Lung (tissue), 12 donors: ENCODE results near the gene ZDHHC13. TPM values are rescaled to one million over a fixed set of nuclear protein-coding genes. Genes with fewer than 3 reads are reported as not detected.

Experiments used
- ATAC-seq: fragments of 200-7000 bp; cut with Tn5 transposase; one replicate; pipeline ENCODE4 v1.9.1; 2020; ENCODE audit warnings: moderate number of reproducible peaks; ENCODE audit not compliant: insufficient read depth, low FRiP score
- DNase-seq, 3 donors: peaks; one replicate each; pipeline ENCODE4 v3.0.0-alpha.2; 2013 to 2017
- H3K27ac ChIP-seq, 2 donors: one replicate each; pipeline ENCODE4 v1.5.1; 2013; ENCODE audit warnings: mild to moderate bottlenecking in 2 of 2, moderate library complexity in 2 of 2, control low read depth in 1 of 2, inconsistent platforms in 1 of 2, low read depth in 1 of 2, low read length in 1 of 2
- H3K27me3 ChIP-seq, 3 donors: one replicate each; pipeline ENCODE4 v1.5.1; 2013; ENCODE audit warnings: low read length in 2 of 3; ENCODE audit not compliant: control insufficient read depth in 3 of 3, insufficient read depth in 3 of 3
- H3K36me3 ChIP-seq, 4 donors: one replicate each; pipeline ENCODE4 v1.5.1; 2013; ENCODE audit warnings: low read length in 4 of 4, mild to moderate bottlenecking in 1 of 4, moderate library complexity in 1 of 4; ENCODE audit not compliant: control insufficient read depth in 4 of 4, insufficient read depth in 4 of 4
- H3K4me1 ChIP-seq, 5 donors: one replicate each; pipeline ENCODE4 v1.5.1; 2013; ENCODE audit warnings: low read length in 5 of 5, mild to moderate bottlenecking in 2 of 5, moderate library complexity in 1 of 5; ENCODE audit not compliant: control insufficient read depth in 5 of 5, insufficient read depth in 5 of 5
- H3K4me3 ChIP-seq: one replicate; pipeline ENCODE4 v1.5.1; 2013; ENCODE audit warnings: mild to moderate bottlenecking, control low read depth, moderate library complexity
- H3K9ac ChIP-seq, 2 donors: one replicate each; pipeline ENCODE4 v1.5.1; 2013; ENCODE audit warnings: low read length in 2 of 2, control low read depth in 1 of 2; ENCODE audit not compliant: insufficient read depth in 1 of 2
- H3K9me3 ChIP-seq, 4 donors: one replicate each; pipeline ENCODE4 v1.5.1; 2013; ENCODE audit warnings: low read length in 3 of 4, mild to moderate bottlenecking in 1 of 4, moderate library complexity in 1 of 4; ENCODE audit not compliant: control insufficient read depth in 4 of 4, insufficient read depth in 3 of 4
- CTCF ChIP-seq: IDR thresholded peaks from 2 replicates; pipeline ENCODE4 v1.5.1; 2012; ENCODE audit warnings: mild to moderate bottlenecking; ENCODE audit errors: control extremely low read depth, extremely low read depth
- WGBS, 2 donors: extraction: QIAGEN DNeasy Blood & Tissue Kit; methylation state at CpG; one replicate each; pipeline ENCODE4 v1.1.7; 2013; 5-methylcytosine and 5-hydroxymethylcytosine counted together
- polyA plus RNA-seq, 2 donors: library from polyadenylated mRNA; stranded (reverse); fragments of 200-250 nt; gene quantifications; one replicate each; pipeline ENCODE4 v1.2.1, GENCODE V29; 2013
- total RNA-seq, 2 donors: library from RNA; depleted of rRNA in 1 of 2; stranded (reverse); fragments of >200 nt in 1 of 2; gene quantifications; one replicate each; pipeline ENCODE4 v1.2.1, GENCODE V29; 2014 to 2021
- donor health status: control.
- donor health status: control.
- donor health status: Bipolar disorder and iron deficiency.
- donor health status: healthy.
- donor health status: DM: yes; HTN: yes; CAD: no.

The ZDHHC13 gene
- total and polyA plus RNA-seq, 4 donors, result 10.6 to 20.0 (median 12.4) TPM

GRCh38 chr11:19073454-19074415, 43.2 kb upstream of the ZDHHC13 start:
- Histone ChIP-seq H3K27me3 (no peaks in the 10 kb centered on the region), H3K27ac (no peak overlapping the region), H3K9me3 (no peaks in the 10 kb centered on the region), H3K36me3 (no peaks in the 10 kb centered on the region), H3K9ac (no peak overlapping the region), H3K4me1 (peaks cover 0 to 3% (median 0%) of the 10 kb centered on the region in 5 donors), H3K4me3 (no peak overlapping the region)
- TF ChIP-seq CTCF, result no peak
- DNase-seq (no peak), ATAC-seq (no peak)
- 63 to 64% methylated on average over 10 of the region's 10 CpGs for WGBS, 2 donors

GRCh38 chr11:19075636-19076035, 41.3 kb upstream of the ZDHHC13 start:
- WGBS, 2 donors, result 76 to 77% methylated on average over 3 of the region's 3 CpGs
- Histone ChIP-seq H3K4me3 (no peak overlapping the region), H3K9me3 (no peaks in the 10 kb centered on the region), H3K36me3 (no peaks in the 10 kb centered on the region), H3K27ac (no peak overlapping the region), H3K27me3 (no peaks in the 10 kb centered on the region), H3K9ac (no peak overlapping the region), H3K4me1 (peaks cover 0 to 8% (median 0%) of the 10 kb centered on the region in 5 donors)
- no peak for TF ChIP-seq CTCF
- DNase-seq (no peak), ATAC-seq (no peak)

- Histone ChIP-seq H3K27ac (no peak overlapping the region), H3K36me3 (no peaks in the 10 kb centered on the region), H3K4me3 (no peak overlapping the region), H3K9me3 (no peaks in the 10 kb centered on the region), H3K9ac (no peak overlapping the region), H3K27me3 (no peaks in the 10 kb centered on the region), H3K4me1 (peaks cover 0 to 8% (median 0%) of the 10 kb centered on the region in 5 donors)
- WGBS, 2 donors, result 43 to 51% methylated on average over 10 of the region's 10 CpGs
- DNase-seq (peak; percentile 67 to 74 (median 69)), ATAC-seq (peak; percentile 77)
- TF ChIP-seq CTCF, result peak; percentile 63
Measured at GRCh38 chr11:19076744-19077589, 40.0 kb upstream of the ZDHHC13 start.
